Pancreas (tissue), 10 donors: Measurements from ENCODE around the gene CLASP1. TPM values are rescaled to one million over a fixed set of nuclear protein-coding genes. Genes with fewer than 3 reads are reported as not detected.

ENCODE experiments used
- ATAC-seq, 4 donors: fragments of 200-7000 bp; cut with Tn5 transposase; one replicate each; pipeline versions ENCODE4 v1.8.0 to v1.9.1; 2020; ENCODE audit warnings: mild to moderate bottlenecking in 4 of 4, moderate library complexity in 4 of 4
- DNase-seq, 6 donors: peaks; one replicate each; pipeline ENCODE4 v3.0.0-alpha.2; 2020
- FAIRE-seq: peaks from 2 replicates; lab custom pipeline; 2012; peaks lifted over from hg19 to GRCh38; lab: Jason Lieb, UNC
- H3K27ac ChIP-seq, 4 donors: fragments of 200-600 bp; sonication (generic); 1 replicate in 3 of 4; 2 replicates in 1 of 4; pipeline versions ENCODE4 v1.5.0 to v1.8.0; 2020
- H3K27me3 ChIP-seq, 4 donors: fragments of 200-600 bp; one replicate each; pipeline ENCODE4 v1.8.0; 2021
- H3K36me3 ChIP-seq, 3 donors: fragments of 200-600 bp; sonication (generic) in 1 of 3; one replicate each; pipeline versions ENCODE4 v1.5.0 to v1.8.0; 2020 to 2021
- H3K4me1 ChIP-seq, 3 donors: fragments of 200-600 bp; one replicate each; pipeline ENCODE4 v1.8.0; 2021
- H3K4me3 ChIP-seq, 4 donors: fragments of 200-600 bp; sonication (generic) in 2 of 4; one replicate each; pipeline versions ENCODE4 v1.5.0 to v1.8.0; 2020 to 2021
- H3K9me3 ChIP-seq, 4 donors: fragments of 200-600 bp; one replicate each; pipeline ENCODE4 v1.8.0; 2021
- CTCF ChIP-seq, 4 donors: fragments of 200-600 bp; sonication (generic) in 3 of 4; IDR thresholded peaks; one replicate each; pipeline versions ENCODE4 v1.5.0 to v1.8.0; 2021; ENCODE audit warnings: antibody characterized with exemption in 4 of 4
- whole genome bisulfite sequencing, 2 donors: extraction: QIAGEN DNeasy Blood & Tissue Kit; methylation state at CpG; one replicate each; pipeline ENCODE4 v1.1.7; 2013; 5-methylcytosine and 5-hydroxymethylcytosine counted together
- intact Hi-C, 3 donors: fragments of 100-400 bp; cut with DNase I; formaldehyde crosslinking; loops; one replicate each; pipeline versions ENCODE4 v1.11.1 to v1.14.2; 2022
- polyA plus RNA-seq, 2 donors: library from polyadenylated mRNA; stranded (reverse); fragments of 200-250 nt; gene quantifications; one replicate each; pipeline ENCODE4 v1.2.3, GENCODE V29; 2013
- total RNA-seq, 6 donors: library from RNA; stranded (reverse); fragmentation: NEBNext Ultra II Directional in 4 of 6; extraction: Animal tissue kit (Norgen Biotek cat#: 25700) in 4 of 6; gene quantifications; one replicate each; pipeline versions ENCODE4 v1.2.1 to v1.2.4, GENCODE V29; 2021 to 2023
- donor health status: healthy with polysubstance abuse.
- donor health status: DM: no; HTN: no; CAD: no; lungs with moderate emphysema.
- donor health status: DM: no; HTN: no; CAD: no.
- donor health status: control.
- donor health status: control.
- donor health status: Bipolar disorder and iron deficiency.
- donor health status: DM: yes; HTN: yes; CAD: no.
- donor health status: DM: no; HTN: no; CAD: no.
- donor health status: DM: no; HTN: no; CAD: no.
- donor health status: DM: yes; HTN: yes; CAD: no.

CLASP1 gene
- total and polyA plus RNA-seq, 8 donors: 8.9 to 34.5 (median 21.3) TPM

GRCh38 chr2:121359716-121360565 is 289.3 kb downstream of the CLASP1 start:
- WGBS, 2 donors: 91 to 92% methylated on average over 9 of the region's 9 CpGs
- Histone ChIP-seq H3K36me3 (peaks cover 0 to 38% (median 6%) of the 10 kb centered on the region in 3 donors), H3K27me3 (no peaks in the 10 kb centered on the region), H3K27ac (no peak overlapping the region), H3K4me1 (peaks cover 0 to 19% (median 0%) of the 10 kb centered on the region in 3 donors), H3K4me3 (no peak overlapping the region), H3K9me3 (no peaks in the 10 kb centered on the region)
- intact Hi-C loops: loop anchor here in 2 of 3 donors (10.0 kb wide), 2 partner anchors 235 to 265 kb away; no protein-coding TSS in a partner anchor
- DNase-seq: no peak
- ATAC-seq: no peak
- TF ChIP-seq CTCF (IDR thresholded peaks at IDR 0.05): no peak
- FAIRE-seq: no peak

GRCh38 chr2:121359170-121359569 is 290.1 kb downstream of the CLASP1 start:
- no peak for ATAC-seq
- peaks cover 0 to 38% (median 6%) of the 10 kb centered on the region in 3 donors for H3K36me3 ChIP-seq
- H3K4me3 ChIP-seq: no peak overlapping the region
- no peak for FAIRE-seq
- DNase-seq: no peak
- H3K9me3 ChIP-seq: no peaks in the 10 kb centered on the region
- peaks cover 0 to 19% (median 0%) of the 10 kb centered on the region in 3 donors for H3K4me1 ChIP-seq
- WGBS, 2 donors: 93 to 94% methylated on average over 1 of the region's 1 CpG
- H3K27me3 ChIP-seq: no peaks in the 10 kb centered on the region
- intact Hi-C loops: loop anchor here in 2 of 3 donors (10.0 kb wide), 2 partner anchors 234 to 264 kb away; no protein-coding TSS in a partner anchor
- H3K27ac ChIP-seq: no peak overlapping the region
- no peak for TF ChIP-seq CTCF (IDR thresholded peaks at IDR 0.05)

DNA sequence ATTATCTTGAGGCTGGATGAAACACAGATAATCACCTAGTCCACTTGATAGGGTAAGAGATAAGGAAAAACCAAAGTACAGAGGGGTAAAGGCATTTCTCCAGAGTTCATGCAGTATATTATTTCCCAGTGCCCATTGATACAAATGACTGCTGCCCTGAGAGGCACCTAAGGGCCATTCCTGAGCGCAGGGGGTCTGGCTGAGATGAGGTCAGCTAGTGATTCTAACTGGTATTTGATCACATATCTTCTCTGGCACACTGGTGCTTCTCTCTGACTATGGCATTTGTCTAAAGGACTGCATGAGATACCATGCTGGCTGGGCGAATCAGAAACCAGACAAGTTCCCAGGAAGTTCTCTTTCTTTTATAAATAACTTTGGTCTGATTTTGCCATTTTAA is 291.0 kb downstream of the CLASP1 start:
- Histone ChIP-seq H3K36me3 (peaks cover 0 to 37% (median 6%) of the 10 kb centered on the region in 3 donors), H3K27me3 (no peaks in the 10 kb centered on the region), H3K9me3 (no peaks in the 10 kb centered on the region), H3K4me1 (peaks cover 0 to 19% (median 0%) of the 10 kb centered on the region in 3 donors), H3K27ac (no peak overlapping the region), H3K4me3 (no peak overlapping the region)
- no peak for FAIRE-seq
- ATAC-seq: no peak
- TF ChIP-seq CTCF (IDR thresholded peaks at IDR 0.05): no peak
- intact Hi-C loops: loop anchor here in 2 of 3 donors (10.0 kb wide), 2 partner anchors 233 to 263 kb away; no protein-coding TSS in a partner anchor
- 94 to 97% methylated on average over 2 of the region's 2 CpGs for WGBS, 2 donors
- DNase-seq: no peak

DNA sequence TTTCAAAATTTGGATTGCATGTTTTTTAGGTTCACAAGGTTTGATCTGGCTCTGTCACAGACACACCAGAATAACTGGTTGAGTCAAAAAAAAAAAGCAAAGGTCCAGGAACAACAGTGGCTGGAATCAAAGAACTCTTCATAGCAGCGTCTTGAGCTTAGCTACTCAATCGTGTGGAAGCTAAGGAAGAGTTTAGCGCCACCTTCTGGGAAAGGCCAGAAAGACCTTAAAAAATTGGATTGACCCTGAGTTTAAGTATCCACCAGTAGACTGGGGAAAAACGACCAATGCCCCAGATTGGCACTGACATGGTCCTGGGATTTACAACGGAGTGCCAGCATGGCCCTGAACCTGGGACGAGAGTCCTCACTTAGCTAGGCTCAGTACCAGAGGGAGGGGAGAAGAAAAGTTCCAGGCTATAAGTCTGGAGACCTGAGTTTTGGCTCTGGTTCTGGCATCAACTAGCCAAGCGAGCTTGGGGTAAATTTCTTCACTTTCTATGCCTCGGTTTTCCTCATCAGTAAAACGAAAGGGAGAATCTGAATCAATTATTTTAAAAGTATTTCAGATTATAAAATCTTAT is 293.1 kb downstream of the CLASP1 start:
- DNase-seq (peak in 2 of 6 donors; percentile 32 to 58), FAIRE-seq (no peak), ATAC-seq (peak; percentile 66 to 86 (median 80))
- Histone ChIP-seq H3K4me3 (no peak overlapping the region), H3K27ac (no peak overlapping the region), H3K27me3 (no peaks in the 10 kb centered on the region), H3K36me3 (peaks cover 0 to 32% (median 6%) of the 10 kb centered on the region in 3 donors), H3K9me3 (no peaks in the 10 kb centered on the region), H3K4me1 (peaks cover 0 to 19% (median 0%) of the 10 kb centered on the region in 3 donors)
- WGBS, 2 donors: 29% methylated on average over 9 of the region's 9 CpGs
- intact Hi-C loops: loop anchor here in 2 of 3 donors (10.0 kb wide), 2 partner anchors 231 to 261 kb away; no protein-coding TSS in a partner anchor
- TF ChIP-seq CTCF (IDR thresholded peaks at IDR 0.05): peak; percentile 26 to 55 (median 47)
